Stimulated activated CD4-positive, alpha-beta T cell treated with anti-CD3 and anti-CD28 coated beads, Interleukin-4, amount 100 ng/mL, for 1 hour (primary cell): ENCODE data around the gene TAF6.
A peak's percentile ranks its signal among the peaks of the same experiment; 100 is the strongest.

ENCODE experiments used
- DNase-seq: peaks from one replicate; pipeline ENCODE4 v3.0.0-alpha.2; 2020

Gene TAF6

DNA sequence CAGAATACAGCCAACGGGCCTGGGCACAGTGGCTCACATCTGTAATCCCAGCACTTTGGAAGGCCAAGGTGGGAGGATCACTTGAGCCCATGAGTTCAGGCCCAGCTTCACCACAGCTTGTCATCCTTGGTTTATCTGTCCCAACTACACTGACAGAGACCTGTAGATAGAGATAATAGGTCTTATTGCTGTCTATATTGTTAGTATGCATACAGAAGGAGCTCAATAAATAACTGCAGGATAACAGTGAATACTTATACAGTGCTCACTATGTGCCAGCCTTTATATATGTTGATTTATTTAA lies 1.5 kb upstream of the TAF6 start:
- DNase-seq: no peak

DNA sequence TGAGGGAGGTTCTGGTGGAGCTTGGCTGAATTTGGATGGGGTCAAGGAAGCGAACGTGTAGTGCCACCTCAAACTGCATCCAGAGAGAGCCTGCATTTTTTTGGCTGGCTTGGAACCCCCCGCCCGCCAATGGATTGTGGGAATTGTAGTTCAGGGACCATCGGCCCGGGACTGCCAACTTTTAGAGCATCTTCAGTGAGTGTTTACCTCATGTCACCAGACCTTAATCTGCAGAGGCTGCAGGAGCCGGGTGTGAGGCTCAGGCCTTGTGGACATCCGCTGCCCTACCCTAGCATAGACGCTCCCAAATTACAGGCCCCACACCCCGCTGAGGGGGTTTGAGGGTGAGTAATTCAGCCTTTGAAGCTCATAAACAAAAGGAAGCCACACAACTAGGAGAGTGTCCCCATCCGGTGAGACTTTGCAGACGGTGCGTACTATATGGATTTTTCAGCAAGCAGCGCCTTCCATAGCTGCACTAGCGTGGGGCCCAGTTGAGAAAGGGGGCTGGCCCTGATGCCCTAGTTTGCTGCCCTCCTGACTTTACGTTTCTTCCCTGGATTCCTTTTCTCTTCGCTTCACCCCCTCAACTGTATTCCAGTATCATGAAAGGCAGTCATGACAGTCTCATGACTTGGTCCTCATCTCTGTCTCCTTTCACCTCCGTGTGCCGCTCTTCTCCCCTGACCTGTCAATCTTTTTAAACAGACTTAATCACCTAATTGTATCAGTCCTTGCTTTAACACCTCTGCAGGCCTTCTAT lies 993 bp upstream of the TAF6 start:
- DNase-seq: peak; percentile 66

DNA sequence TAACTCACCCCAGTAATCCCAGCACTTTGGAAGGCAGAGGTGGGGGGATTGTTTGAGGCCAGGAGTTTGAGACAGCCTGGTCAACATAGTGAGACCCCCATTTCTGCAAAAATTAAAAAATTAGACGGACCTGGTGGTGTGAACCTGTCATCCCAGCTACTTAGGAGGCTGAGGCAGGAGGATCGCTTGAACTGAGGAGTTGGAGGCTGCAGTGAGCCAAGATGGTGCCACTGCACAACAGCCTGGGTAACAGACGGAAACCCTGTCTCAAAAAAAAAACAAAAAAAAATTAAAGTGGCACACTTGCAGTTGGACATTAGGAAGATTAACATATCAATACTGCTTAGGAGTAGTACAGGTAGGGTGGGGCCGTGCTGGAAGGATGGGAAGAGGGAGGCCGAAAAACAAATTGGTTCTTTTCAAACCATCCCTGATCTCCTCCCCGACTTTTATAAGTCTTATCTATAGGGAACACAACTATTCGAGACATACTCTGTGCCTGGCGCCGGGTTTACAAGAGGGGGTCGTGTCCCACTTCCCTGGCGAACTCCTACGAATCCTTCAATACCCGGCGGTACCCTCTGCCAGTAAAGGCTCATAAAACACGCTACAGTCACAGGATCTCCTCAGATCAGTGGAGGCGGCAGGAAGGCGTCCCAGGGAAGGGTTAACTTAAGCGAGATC lies 628 bp downstream of the TAF6 start:
- DNase-seq: no peak

DNA sequence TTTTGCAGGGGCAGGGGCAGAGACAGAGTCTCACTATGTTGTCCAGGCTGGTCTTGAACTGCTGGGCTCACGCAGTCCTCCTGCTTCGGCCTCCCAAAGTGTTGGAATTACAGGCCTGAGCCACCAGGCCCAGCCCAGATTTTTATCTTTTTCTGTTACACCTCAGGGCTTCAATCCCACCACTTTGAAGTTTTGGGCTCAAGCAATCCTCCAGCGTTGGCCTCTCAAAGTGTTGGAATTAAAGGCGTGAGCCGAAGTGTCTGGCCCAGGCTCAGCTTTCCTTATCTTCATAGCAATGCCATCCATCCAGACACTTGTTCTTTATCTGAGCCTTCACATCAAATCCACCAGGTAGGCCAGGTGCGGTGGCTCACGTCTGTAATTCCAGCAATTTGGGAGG lies 4.1 kb downstream of the TAF6 start:
- no peak for DNase-seq

DNA sequence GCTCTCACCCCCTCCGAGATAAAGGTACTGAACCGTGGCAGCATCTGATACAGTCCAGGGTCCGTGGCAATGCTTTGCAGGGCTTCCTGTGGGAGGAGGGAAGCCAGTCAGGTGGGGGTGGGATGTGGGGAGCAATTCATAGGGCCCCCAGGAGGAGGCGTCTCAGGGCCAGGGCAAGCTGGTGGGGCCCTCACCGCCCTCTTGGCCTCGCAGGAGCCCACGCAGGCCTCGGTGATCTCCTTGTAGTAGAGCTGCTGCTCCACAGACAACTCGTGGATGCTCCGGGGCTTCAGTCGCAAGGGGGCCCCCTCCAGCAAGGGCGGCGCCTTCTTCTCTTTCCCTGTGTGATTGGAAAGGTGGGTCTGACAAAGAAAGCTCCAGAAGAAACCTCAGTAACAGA lies 7.2 kb downstream of the TAF6 start:
- DNase-seq: no peak

DNA sequence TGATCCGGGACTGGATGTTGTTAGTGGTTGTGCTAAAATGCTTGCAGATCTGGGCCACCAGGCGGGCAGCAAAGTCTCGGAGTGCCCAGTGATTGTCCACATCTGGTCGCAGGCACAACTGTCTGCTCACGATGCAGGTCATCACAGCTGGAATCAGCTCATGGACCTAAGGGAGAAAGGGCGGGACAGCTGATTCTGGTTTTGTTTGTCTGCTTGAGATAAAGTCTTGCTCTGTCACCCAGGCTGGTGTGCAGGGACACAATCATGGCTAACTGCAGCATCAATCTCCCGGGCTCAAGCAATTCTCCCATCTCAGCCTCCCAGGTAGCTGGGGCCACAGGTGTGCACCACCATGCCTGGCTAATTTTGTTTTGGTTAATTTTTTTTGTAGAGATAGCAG lies 8.0 kb downstream of the TAF6 start:
- no peak for DNase-seq

DNA sequence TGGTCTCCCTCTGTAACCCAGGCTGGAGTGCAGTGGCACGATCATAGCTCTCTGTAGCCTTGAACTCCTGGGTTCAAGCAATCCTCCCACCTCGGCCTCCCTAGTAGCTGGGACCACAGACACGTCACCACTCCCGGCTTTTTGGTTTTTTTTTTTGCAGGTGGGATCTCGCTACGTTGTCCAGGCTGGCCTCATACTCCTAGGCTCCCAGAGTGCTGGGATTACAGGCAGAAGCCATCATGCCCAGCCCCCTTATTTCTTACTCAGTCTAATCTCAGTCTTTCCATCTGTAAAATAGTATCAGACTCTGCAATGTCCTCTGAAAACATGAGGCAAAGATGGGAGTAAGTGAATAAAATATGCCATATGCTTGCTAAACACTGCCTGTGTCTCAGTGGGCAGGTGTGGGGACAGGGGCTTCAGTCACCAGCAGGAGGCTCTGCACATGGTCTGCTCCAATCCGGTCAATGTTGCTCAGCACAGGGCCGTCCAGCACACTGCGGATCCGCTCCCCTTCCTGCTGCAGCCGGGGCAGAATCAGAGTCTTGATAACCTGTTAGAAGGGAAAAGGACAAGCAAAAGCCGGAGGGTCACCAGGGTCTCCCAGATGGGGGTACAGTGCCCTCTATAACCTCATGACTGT lies 9.5 kb downstream of the TAF6 start:
- no peak for DNase-seq

DNA sequence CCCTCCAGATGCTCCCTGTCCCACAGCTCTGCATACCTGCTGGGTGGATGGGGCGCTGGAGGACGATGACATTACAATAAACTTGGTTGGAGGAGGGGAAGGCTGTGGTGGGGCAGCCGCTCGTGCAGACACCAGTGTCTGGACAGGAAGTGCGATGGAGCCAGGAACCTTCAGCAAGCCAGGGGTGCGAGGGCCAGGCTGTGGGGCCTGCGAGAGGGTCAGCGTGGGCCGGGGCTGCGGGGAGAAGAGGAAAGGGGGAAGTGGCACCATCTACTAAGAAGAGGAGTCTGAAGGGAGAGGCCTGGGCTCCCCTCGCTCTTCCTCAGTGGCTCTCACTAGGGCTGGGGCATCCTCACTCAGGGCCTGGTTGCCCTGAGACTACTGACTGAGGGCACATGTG lies 11.3 kb downstream of the TAF6 start:
- DNase-seq: no peak

DNA sequence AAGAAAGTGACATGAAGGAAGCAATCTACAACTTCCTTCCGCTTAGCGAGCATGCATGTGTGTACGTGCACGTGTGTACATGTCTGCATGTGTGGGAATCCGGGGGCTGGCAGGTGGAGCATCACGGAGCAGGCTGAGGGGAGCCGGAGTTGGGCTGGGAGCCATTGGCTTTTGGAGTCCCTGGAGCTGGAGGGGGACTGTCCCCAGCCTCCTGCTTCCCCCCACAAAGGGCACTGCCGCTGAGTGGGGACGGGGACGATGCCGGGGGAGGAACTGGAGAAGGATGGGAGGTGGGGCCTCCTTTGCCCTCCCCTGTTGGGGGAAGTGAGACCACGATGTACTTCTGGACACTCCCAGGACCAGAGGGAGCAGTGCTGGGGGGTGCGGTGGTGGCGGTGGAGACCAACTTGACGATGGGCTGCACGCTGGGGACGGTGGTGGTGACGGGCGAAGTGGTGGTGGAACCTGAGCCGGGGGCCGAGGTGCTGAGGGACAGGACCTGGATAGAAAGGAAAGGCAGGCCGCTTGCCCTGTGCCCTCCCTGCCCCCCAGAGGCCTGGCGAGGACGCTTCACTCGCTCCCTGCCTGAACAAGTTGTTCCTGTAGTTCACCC lies 11.9 kb downstream of the TAF6 start:
- DNase-seq: no peak

DNA sequence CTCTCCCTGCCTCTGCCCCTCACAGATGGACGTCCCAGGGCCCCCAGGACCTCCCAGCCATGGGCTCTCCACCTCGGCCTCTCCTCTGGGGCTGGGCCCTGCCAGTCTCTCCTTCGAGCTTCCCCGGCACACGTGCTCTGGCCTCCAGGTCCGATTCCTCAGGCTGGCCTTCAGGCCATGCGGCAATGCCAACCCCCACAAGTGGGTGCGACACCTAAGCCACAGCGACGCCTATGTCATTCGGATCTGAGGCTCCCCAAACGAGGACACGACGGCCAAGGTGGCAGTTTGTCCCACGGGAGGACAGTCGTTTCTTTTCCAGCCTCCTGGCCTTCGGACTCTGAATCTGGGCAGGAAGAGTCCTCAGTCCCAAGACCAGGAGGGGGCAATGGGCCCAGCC lies 12.5 kb downstream of the TAF6 start:
- no peak for DNase-seq

DNA sequence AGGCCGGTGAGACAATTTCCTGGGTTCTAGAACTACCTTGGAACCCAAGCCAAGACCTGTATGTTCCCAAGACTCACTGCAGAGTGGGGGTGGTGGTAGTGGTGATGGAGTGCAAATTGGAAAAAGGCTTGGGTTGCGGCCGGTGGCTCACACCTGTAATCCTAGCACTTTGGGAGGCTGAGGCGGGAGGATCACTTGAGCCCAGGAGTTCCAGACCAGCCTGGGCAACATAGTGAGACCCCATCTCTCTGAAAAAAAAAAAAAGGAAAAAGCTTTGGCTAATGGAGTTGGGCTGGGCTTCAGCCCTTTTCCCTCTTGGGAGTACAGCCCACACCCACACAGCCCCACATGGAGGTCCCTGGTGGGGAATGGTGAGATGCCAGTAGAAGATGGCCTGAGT lies 13.6 kb downstream of the TAF6 start:
- DNase-seq: no peak

DNA sequence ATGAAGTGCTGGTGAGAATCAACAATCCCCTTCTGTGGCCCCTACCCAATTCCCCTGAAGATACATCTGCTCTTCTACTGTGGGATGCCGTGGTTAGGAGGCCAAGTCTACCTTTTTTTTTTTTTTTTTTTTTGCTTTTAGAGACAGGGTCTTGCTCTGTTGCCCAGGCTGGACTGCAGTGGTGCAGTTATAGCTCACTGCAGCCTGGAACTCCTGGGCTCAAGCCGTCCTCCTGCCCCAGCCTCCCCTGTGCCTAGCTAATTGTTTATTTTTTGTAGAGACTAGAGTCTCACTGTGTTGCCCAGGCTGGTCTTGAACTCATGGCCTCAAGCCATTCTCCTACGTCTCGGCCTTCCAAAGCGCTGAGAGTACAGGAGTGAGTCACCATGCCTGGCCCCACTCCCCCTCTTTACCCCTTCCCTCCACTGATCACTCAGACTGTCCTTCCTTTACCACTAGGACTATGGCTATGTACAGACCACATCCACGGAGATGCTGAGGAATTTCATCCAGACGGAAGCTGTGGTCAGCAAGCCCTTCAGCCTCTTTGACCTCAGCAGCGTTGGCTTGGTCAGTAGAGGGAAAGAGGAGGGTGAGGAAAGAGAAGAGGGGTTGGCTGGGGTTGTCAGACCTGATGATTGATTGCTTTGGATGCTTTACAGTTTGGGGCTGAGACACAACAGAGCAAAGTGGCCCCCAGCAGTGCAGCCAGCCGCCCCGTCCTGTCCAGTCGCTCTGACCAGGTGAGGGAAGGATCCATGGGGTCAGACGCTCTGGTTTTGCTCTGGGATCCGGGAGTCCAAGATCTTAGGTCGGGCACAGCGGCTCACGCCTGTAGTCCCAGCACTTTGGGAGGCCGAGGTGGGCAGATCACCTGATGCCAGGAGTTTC lies 16.0 kb downstream of the TAF6 start:
- no peak for DNase-seq

DNA sequence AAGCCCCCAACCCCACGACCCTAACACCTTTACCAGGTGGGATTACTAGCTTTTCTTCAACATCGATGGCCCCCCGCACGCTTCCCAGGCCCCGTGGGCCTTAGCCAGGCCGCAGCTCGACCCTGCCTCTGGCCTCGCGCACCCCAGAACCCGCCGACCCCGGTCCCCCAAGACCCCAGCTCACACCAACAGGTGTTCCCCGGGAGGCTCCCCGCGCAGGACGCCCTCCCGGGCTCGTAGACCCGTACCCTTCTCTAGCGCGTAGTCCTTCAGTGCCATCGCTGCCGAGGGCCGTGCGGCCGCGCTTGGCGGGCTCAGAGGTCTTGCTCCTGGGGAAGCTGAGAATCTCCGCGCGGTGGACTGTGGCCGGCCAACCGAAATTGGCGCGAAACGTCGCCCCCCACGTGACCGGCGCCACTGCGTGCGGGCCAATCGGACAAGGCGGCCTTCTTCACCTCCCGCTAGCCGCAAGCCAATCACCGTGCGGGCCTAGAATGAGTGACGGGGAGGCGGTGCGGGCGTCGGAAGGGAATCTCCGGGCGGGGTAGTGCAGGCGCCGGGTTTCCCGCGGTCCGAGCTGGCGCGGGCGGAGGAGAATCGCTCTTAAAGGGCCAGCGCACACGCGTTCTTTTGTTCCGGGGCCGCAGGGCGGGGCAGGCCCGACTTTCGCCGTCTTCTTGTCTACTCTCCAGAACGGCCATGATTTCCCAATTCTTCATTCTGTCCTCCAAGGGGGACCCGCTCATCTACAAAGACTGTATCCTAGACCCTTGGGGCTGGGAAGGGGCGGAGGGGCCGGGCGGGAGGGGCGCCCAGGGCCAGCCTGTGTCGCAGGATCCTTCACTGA lies 17.9 kb downstream of the TAF6 start, which contains the start of the genes AP4M1 and MCM7:
Gene AP4M1 (plus strand): TSS at position 628 of the 847 bp plus-strand sequence. CDS start 72 bp downstream, at position 700.
Gene MCM7 (minus strand): TSS at position 382 of the 847 bp plus-strand sequence. CDS start 103 bp downstream, at position 279.
- peak; percentile 95 for DNase-seq

DNA sequence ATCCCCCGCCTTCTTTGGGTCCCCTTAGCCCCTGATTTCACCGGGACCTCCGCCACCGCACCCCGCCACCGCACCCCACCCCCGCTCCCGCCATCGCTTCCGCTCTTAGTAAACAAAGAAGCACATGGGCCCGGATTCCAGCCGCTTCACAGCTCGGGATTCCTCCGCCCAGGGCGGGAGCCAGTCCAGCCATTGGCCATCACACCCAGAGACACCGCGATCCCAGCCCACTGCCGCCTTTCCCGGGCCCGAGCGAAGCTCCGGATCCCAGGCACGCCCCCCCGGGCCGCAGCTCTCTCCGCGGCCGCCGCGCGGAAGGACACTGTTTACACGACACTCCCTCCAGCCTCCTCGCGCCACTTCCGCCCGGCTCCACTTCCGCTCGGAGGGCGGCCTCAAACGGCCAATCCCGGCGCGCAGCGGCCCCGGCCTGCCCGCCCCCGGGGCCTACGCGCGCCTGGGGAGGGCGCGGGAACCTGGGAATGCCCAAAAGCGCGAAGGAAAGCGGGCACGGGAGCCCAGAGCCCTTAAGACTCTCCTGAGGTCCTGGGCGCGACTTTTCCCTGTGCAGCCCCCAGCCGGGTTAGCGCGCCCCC lies 18.6 kb downstream of the TAF6 start:
- DNase-seq: peak; percentile 86

DNA sequence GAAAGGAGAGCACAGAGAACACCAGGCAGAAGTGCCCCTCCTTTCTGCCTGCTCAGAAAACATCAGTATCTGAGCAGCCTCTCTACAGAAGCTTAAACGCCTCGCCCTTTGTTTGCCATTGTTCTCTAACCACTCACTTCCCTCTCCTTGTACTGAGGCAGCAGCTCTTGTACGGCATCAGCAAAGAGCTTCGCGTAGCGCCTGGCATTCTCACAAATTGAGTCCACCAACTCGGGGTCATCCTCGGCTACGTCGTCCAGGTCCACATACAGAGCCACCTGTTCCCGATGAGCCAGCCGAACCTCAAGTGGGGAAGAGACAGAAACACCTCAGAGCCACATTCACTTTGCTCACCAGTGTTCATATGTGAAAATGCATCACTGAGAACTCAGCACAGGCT lies 19.7 kb downstream of the TAF6 start:
- DNase-seq: no peak

DNA sequence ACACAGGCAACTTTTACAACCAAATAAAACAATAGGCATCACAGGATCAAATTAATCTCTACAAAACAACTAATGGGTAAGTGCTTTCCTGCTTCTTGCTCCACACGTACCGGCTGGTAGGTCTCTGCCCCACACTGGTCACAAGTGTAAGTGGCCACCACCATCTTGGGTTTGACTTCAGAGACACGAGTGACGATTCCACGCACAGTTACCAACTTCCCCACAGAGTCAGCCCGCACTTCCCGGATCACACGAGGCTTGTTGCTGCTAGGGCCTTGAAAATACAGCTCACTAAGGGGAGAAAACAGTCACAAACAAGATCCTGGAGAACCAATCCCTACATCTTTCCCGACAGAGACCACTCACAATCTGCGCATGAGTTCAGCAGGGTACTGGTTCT lies 20.2 kb downstream of the TAF6 start:
- DNase-seq: no peak

DNA sequence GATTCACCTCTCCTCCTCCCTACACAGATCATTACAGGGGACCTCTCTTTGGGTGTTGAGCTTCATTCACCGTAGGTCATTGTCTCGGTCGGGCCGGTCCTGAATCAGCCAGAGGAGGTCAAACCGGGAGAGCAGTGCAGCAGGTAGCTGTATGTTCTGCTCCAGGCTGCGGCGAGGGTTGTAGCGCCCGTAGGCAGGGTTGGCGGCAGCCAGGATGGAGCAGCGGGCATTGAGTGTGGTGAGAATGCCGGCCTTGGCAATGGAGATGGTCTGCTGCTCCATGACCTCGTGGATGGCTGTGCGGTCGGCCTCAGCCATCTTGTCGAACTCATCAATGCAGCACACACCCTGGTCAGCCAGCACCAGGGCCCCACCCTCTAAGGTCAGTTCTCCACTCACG lies 23.5 kb downstream of the TAF6 start:
- no peak for DNase-seq

DNA sequence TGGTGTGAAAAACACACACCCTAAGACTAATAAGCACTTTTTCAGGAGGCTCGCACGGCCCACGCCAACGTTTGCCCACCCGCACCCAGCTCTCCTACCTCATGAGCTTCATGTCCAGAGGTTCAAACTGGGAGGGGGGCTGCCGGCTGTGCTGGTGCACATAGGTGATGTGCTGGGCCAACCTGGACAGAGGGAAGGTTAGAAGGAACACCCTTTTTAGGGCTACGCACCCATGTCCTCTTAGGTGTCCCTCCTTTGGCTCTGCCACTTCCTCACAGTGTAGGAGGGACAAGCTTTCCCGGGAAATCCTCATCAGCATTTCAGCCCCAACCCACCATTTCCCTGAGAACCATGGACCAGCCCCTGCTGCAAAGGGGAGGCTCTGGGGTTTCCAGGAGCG lies 23.9 kb downstream of the TAF6 start:
- DNase-seq: no peak

DNA sequence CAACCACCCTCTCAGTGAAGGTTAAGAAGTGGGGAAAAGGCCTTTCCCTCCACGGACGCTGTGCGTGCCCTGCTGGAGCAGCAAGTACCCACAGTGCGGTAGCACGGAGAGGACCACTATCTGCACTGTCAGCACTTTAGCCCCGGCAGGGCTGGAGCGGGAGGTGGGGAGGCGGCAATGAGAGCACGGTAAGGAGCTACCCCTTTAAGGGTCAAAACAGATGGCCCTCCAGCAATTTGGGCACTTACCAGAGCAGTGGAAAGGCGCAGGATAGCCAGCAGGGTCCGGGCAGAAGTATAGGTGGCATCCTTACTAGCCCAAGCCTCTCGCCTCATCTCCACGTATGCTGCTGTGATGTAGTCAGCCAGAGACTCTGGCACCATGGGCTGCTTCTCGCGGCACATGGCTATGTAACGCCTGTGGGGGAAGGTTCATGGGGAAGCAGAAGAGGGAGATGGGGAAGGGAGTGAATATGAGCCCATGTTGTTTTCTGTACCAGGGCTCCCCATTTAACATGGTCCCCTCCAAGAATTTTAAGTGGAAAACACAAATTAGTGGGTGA lies 25.2 kb downstream of the TAF6 start:
- DNase-seq: no peak

DNA sequence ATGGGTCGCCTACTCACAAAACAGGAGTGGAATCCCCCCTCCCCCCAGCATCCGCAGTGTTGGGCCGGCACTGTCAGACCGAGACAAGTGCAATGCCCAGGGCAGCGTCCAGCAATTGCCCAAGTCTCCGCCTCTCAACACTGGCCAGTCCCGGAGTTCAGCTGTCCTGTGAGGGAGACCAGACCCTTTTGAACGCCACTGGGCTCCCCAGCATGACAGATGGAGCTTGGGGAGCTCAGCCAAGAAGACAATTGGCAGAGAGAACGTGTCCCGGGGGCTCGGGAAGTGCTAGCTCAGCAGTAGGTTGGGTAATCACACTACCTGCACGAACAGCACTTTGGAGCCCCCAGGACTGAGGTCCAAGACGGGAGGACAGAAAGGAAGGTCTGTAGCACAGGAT lies 25.7 kb downstream of the TAF6 start:
- no peak for DNase-seq

DNA sequence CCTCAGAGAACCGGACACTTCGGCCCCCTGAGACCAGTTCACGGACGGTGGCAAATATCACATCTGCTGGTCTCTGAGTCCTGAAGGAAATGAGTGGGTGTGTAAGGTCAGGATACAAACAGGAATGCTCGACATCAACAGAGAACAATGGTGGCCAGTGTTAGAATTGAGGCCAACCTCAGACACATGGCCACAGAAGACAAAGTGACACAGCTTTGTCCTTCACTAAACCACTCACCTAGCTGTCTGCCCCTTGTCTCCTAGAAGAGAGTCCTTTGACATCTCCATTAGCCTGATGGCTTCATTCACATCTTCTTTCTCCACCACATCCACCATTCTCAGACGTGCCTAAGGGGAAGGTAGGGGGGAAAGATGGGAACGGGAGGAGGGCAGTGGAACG lies 26.1 kb downstream of the TAF6 start:
- no peak for DNase-seq
